ENCODE data around the gene RBM4B.

The RBM4B gene

GRCh38 chr11:66639066-66639813 lies 38.4 kb downstream of the RBM4B start:
- no peak for DNase-seq

GRCh38 chr11:66638177-66639065 lies 39.3 kb downstream of the RBM4B start, which contains the start of gene RBM4:
TSS of gene RBM4 (plus strand) at chr11:66638703. CDS start at chr11:66639712, 1,009 bp downstream.
- DNase-seq, result peak; percentile 96 to 98

GRCh38 chr11:66637557-66638176 lies 40.0 kb downstream of the RBM4B start:
- no peak for DNase-seq

GRCh38 chr11:66636411-66636810 lies 41.3 kb downstream of the RBM4B start:
- no peak for DNase-seq

GRCh38 chr11:66632952-66633351 lies 44.7 kb downstream of the RBM4B start:
- DNase-seq, result no peak

GRCh38 chr11:66631883-66632282 lies 45.8 kb downstream of the RBM4B start:
- DNase-seq, result no peak

GRCh38 chr11:66629356-66629755 lies 48.3 kb downstream of the RBM4B start:
- DNase-seq, result no peak

GRCh38 chr11:66628061-66628603 lies 49.6 kb downstream of the RBM4B start:
- DNase-seq, result no peak

GRCh38 chr11:66626926-66627325 lies 50.8 kb downstream of the RBM4B start:
- DNase-seq, result no peak

GRCh38 chr11:66626382-66626781 lies 51.3 kb downstream of the RBM4B start:
- DNase-seq, result no peak

GRCh38 chr11:66625752-66626149 lies 51.9 kb downstream of the RBM4B start:
- no peak for DNase-seq

- peak in 1 of 2 experiments; percentile 14 for DNase-seq
These were observed 52.5 kb downstream of the RBM4B start for GRCh38 chr11:66625041-66625751.

- no peak for DNase-seq
These were observed 53.2 kb downstream of the RBM4B start for GRCh38 chr11:66624450-66624849.

- no peak for DNase-seq
These were observed 58.6 kb downstream of the RBM4B start for GRCh38 chr11:66619080-66619554.

GRCh38 chr11:66617155-66617834 lies 60.4 kb downstream of the RBM4B start:
- DNase-seq, result no peak

- DNase-seq, result peak; percentile 91 to 97
These were observed 61.1 kb downstream of the RBM4B start, which contains the start of gene RBM14 for GRCh38 chr11:66616379-66617154. TSS of gene RBM14 (plus strand) at chr11:66616630. CDS start at chr11:66616721, 91 bp downstream.
